ENCODE results near the gene AFF1. TPM values are rescaled to one million over a fixed set of nuclear protein-coding genes. Genes with fewer than 3 reads are reported as not detected.

The AFF1 gene
- total RNA-seq, 1 experiment from 2014 or later = 93.4 TPM

GRCh38 chr4:87037671-87038334 is 103.0 kb downstream of the AFF1 start:
- Mint-ChIP-seq H3K4me1 (peaks cover 51% of the 10 kb centered on the region), H3K27me3 (ENCODE audit: low read depth) (no peaks in the 10 kb centered on the region), H3K36me3 (no peaks in the 10 kb centered on the region), H3K4me3 (no peak overlapping the region), H3K27ac (peak overlapping the region; percentile 69), H3K9me3 (no peaks in the 10 kb centered on the region)
- POLR2A ChIA-PET = no interaction called here
- DNase-seq (ENCODE audit: low spot score) (no peak), ATAC-seq (no peak)
- TF ChIP-seq ZNF423 (CRISPR knock-in tag; IDR thresholded peaks at IDR 0.05) (no peak), TEAD1 (CRISPR knock-in tag; IDR thresholded peaks at IDR 0.05) (no peak), MAX (CRISPR knock-in tag; IDR thresholded peaks at IDR 0.05) (no peak), ATF3 (CRISPR knock-in tag; conservative IDR thresholded peaks at IDR 0.05) (no peak), ZNF416 (CRISPR knock-in tag; IDR thresholded peaks at IDR 0.05) (no peak), PRDM15 (CRISPR knock-in tag; IDR thresholded peaks at IDR 0.05) (no peak), MYBL2 (CRISPR knock-in tag; IDR thresholded peaks at IDR 0.05) (no peak), GTF2I (CRISPR knock-in tag; conservative IDR thresholded peaks at IDR 0.05) (no peak), E2F1 (CRISPR knock-in tag; IDR thresholded peaks at IDR 0.05) (no peak), NR2C2 (CRISPR knock-in tag; IDR thresholded peaks at IDR 0.05) (no peak), ETV6 (CRISPR knock-in tag; IDR thresholded peaks at IDR 0.05) (no peak), USF1 (CRISPR knock-in tag; IDR thresholded peaks at IDR 0.05) (no peak), AR (CRISPR knock-in tag; IDR thresholded peaks at IDR 0.05) (no peak)
- CTCF ChIA-PET = interaction anchor here (1.4 to 3.0 kb wide), 2 partner anchors 102 to 115 kb away, joined by 3 to 9 read pairs; no protein-coding TSS in a partner anchor

- H3K4me3 Mint-ChIP-seq = no peak overlapping the region
- no peaks in the 10 kb centered on the region for H3K9me3 Mint-ChIP-seq
- H3K27me3 Mint-ChIP-seq (ENCODE audit: low read depth) = no peaks in the 10 kb centered on the region
- ATAC-seq (peak; percentile 67), DNase-seq (ENCODE audit: low spot score) (peak; percentile 52)
- TF ChIP-seq CDX4 (CRISPR knock-in tag; IDR thresholded peaks at IDR 0.05; ENCODE audit: borderline replicate concordance) = no peak
- no peaks in the 10 kb centered on the region for H3K36me3 Mint-ChIP-seq
- peak overlapping the region; percentile 33 for H3K27ac Mint-ChIP-seq
- CTCF ChIA-PET = interaction anchor here (1.0 to 3.0 kb wide), 4 partner anchors 29 to 117 kb away, joined by 3 to 9 read pairs (median 4); no protein-coding TSS in a partner anchor
- POLR2A ChIA-PET = interaction anchor here (0.6 kb wide), 1 partner anchor 103 kb away, joined by 3 read pairs; no protein-coding TSS in a partner anchor
- H3K4me1 Mint-ChIP-seq = peaks cover 51% of the 10 kb centered on the region
Measured at GRCh38 chr4:87038837-87039615, 104.2 kb downstream of the AFF1 start.

Measured in WTC11 (cell line).